Measurements from ENCODE around the gene HDAC4. TPM values are rescaled to one million over a fixed set of nuclear protein-coding genes. Genes with fewer than 3 reads are reported as not detected.

The HDAC4 gene
- total RNA-seq, 1 experiment from 2014 or later = 32.0 TPM

- no peaks in the 10 kb centered on the region for H3K79me1 ChIP-seq (ENCODE audit: insufficient read depth, low read depth, low read length, poor library complexity, severe bottlenecking)
- H2BK20ac ChIP-seq (ENCODE audit: low read depth, low read length, poor library complexity, severe bottlenecking) = no peak overlapping the region
- no peaks in the 10 kb centered on the region for H3K27me3 Mint-ChIP-seq (ENCODE audit: low read depth)
- H3K9ac ChIP-seq (ENCODE audit: extremely low read depth, insufficient read length, low read length) = no peak overlapping the region
- H3K4ac ChIP-seq (ENCODE audit: low read depth, low read length) = no peak overlapping the region
- H4K5ac ChIP-seq (ENCODE audit: insufficient read length, low read depth, low read length) = no peak overlapping the region
- H3K23me2 ChIP-seq (ENCODE audit: insufficient read length, low read depth, low read length, poor library complexity, severe bottlenecking) = no peaks in the 10 kb centered on the region
- H2BK12ac ChIP-seq (ENCODE audit: insufficient read length, low read depth, low read length) = no peak overlapping the region
- H4K8ac ChIP-seq (replicated peaks; ENCODE audit: insufficient read length, low read depth, low read length) = no peak overlapping the region
- no peaks in the 10 kb centered on the region for H3K27me3 ChIP-seq (ENCODE audit: insufficient read depth, low read length)
- H3K4me1 ChIP-seq (ENCODE audit: insufficient read depth, low read length) = no peaks in the 10 kb centered on the region
- peak overlapping the region; percentile 45; the same call in 1 of the 2 replicates for H3K14ac ChIP-seq (ENCODE audit: insufficient read depth, low read length)
- no peak overlapping the region for H3K18ac ChIP-seq (ENCODE audit: insufficient read length, low read depth, low read length)
- H4K91ac ChIP-seq (ENCODE audit: insufficient read length, low read depth, low read length) = no peak overlapping the region
- H3K23ac ChIP-seq (ENCODE audit: insufficient read length, low read depth, low read length) = no peak overlapping the region
- TF ChIP-seq CTCF (conservative IDR thresholded peaks at IDR 0.05) = no peak
- no peak overlapping the region for H2BK15ac ChIP-seq (ENCODE audit: low read depth, low read length)
- H2AFZ ChIP-seq (ENCODE audit: low read length) = no peak overlapping the region
- H3K56ac ChIP-seq (ENCODE audit: insufficient read length, low read depth, low read length) = no peak overlapping the region
- H3K27ac Mint-ChIP-seq = peak overlapping the region; percentile 68 to 94 (median 81); a peak in 4 of 7 replicates
- H3K4me1 Mint-ChIP-seq = peaks cover 9 to 27% of the 10 kb centered on the region in 2 experiments
- H3K4me3 Mint-ChIP-seq = no peak overlapping the region
- H2AK5ac ChIP-seq (ENCODE audit: insufficient read length, low read length) = no peak overlapping the region
- H3K9me3 Mint-ChIP-seq = peaks cover 0 to 4% of the 10 kb centered on the region in 2 experiments; a peak in 1 of 5 replicates
- H4K20me1 ChIP-seq (ENCODE audit: control insufficient read depth, insufficient read depth, insufficient read length) = no peaks in the 10 kb centered on the region
- H3K9me3 ChIP-seq (ENCODE audit: control insufficient read depth, low read depth, low read length) = no peaks in the 10 kb centered on the region
- no peaks in the 10 kb centered on the region for H3K79me2 ChIP-seq (ENCODE audit: insufficient read depth, low read length)
- no peak overlapping the region for H2BK5ac ChIP-seq (ENCODE audit: insufficient read length, low read length)
- H3K36me3 Mint-ChIP-seq (ENCODE audit: insufficient read depth in 1 of 3, low read depth in 3 of 3) = peaks cover 3 to 5% (median 4%) of the 10 kb centered on the region in 3 experiments; a peak in 6 of 7 replicates
- no peak for DNase-seq
- no peak overlapping the region for H3T11ph ChIP-seq (ENCODE audit: low read length)
- no peak overlapping the region for H3K4me2 ChIP-seq (ENCODE audit: insufficient read depth, insufficient read length, low read length)
- no CpG with 5 or more reads among the region's 24 CpGs for WGBS (ENCODE audit: extremely low coverage, insufficient read length, low lambda C conversion rate)
- no peak overlapping the region for H3K27ac ChIP-seq (ENCODE audit: insufficient read length, low read depth, low read length)
- no peak overlapping the region for H2BK120ac ChIP-seq (ENCODE audit: low read depth, low read length, poor library complexity, severe bottlenecking)
Observed at GRCh38 chr2:239331560-239331959, 69.3 kb downstream of the HDAC4 start.
